Measurements from ENCODE around the gene IGSF21.
"Not testable (repeated sequence)": the region's sequence is repeated elsewhere in the genome, so short reads cannot be mapped to it uniquely, and the experiment has no call there.

Gene IGSF21

GRCh38 chr1:18412882-18413353 lies 305.3 kb downstream of the IGSF21 start:
- H3K4me3 Mint-ChIP-seq: no peak overlapping the region
- no peaks in the 10 kb centered on the region for H3K36me3 Mint-ChIP-seq (ENCODE audit: low read depth)
- H3K27ac Mint-ChIP-seq: no peak overlapping the region

GRCh38 chr1:18413541-18414305 lies 306.1 kb downstream of the IGSF21 start:
- Mint-ChIP-seq H3K4me1 (no peaks in the 10 kb centered on the region), H3K4me3 (no peak overlapping the region), H3K36me3 (ENCODE audit: low read depth) (no peaks in the 10 kb centered on the region), H3K9me3 (peaks cover 15% of the 10 kb centered on the region), H3K27me3 (ENCODE audit: low read depth) (peaks cover 25% of the 10 kb centered on the region), H3K27ac (no peak overlapping the region)
- no peak for TF ChIP-seq CTCF (IDR thresholded peaks at IDR 0.05; ENCODE audit: unreplicated experiment in 3 of 3)

More at GRCh38 chr1:18412882-18413353, 305.3 kb downstream of the IGSF21 start:
- Mint-ChIP-seq H3K9me3 (peaks cover 15% of the 10 kb centered on the region), H3K4me1 (no peaks in the 10 kb centered on the region), H3K27me3 (ENCODE audit: low read depth) (peaks cover 20% of the 10 kb centered on the region)
- TF ChIP-seq CTCF (IDR thresholded peaks at IDR 0.05; ENCODE audit: unreplicated experiment in 3 of 3): no peak

- no peak overlapping the region for H3K4me3 Mint-ChIP-seq
- no peak overlapping the region for H3K27ac Mint-ChIP-seq
- TF ChIP-seq CTCF (IDR thresholded peaks at IDR 0.05; ENCODE audit: unreplicated experiment in 3 of 3): no peak
- H3K36me3 Mint-ChIP-seq (ENCODE audit: low read depth): no peaks in the 10 kb centered on the region
- peaks cover 22% of the 10 kb centered on the region for H3K27me3 Mint-ChIP-seq (ENCODE audit: low read depth)
- H3K9me3 Mint-ChIP-seq: peaks cover 15% of the 10 kb centered on the region
- H3K4me1 Mint-ChIP-seq: no peaks in the 10 kb centered on the region
These were observed 306.7 kb downstream of the IGSF21 start for GRCh38 chr1:18414321-18414720.

GRCh38 chr1:18414872-18415447 lies 307.4 kb downstream of the IGSF21 start:
- Mint-ChIP-seq H3K4me3 (no peak overlapping the region), H3K27ac (no peak overlapping the region), H3K9me3 (peaks cover 15% of the 10 kb centered on the region), H3K36me3 (ENCODE audit: low read depth) (no peaks in the 10 kb centered on the region), H3K4me1 (no peaks in the 10 kb centered on the region), H3K27me3 (ENCODE audit: low read depth) (peaks cover 26% of the 10 kb centered on the region)
- TF ChIP-seq CTCF (IDR thresholded peaks at IDR 0.05; ENCODE audit: unreplicated experiment in 3 of 3): no peak

GRCh38 chr1:18415448-18416027 lies 307.9 kb downstream of the IGSF21 start:
- no peaks in the 10 kb centered on the region for H3K4me1 Mint-ChIP-seq
- H3K36me3 Mint-ChIP-seq (ENCODE audit: low read depth): no peaks in the 10 kb centered on the region
- H3K9me3 Mint-ChIP-seq: peaks cover 15% of the 10 kb centered on the region
- no peak overlapping the region for H3K27ac Mint-ChIP-seq
- no peak for TF ChIP-seq CTCF (IDR thresholded peaks at IDR 0.05; ENCODE audit: unreplicated experiment in 3 of 3)
- peaks cover 27% of the 10 kb centered on the region for H3K27me3 Mint-ChIP-seq (ENCODE audit: low read depth)
- H3K4me3 Mint-ChIP-seq: no peak overlapping the region

- not testable (repeated sequence) for H3K27ac Mint-ChIP-seq; H3K36me3 Mint-ChIP-seq (ENCODE audit: low read depth); H3K4me1 Mint-ChIP-seq; H3K4me3 Mint-ChIP-seq
- peaks cover 15% of the 10 kb centered on the region for H3K9me3 Mint-ChIP-seq
- H3K27me3 Mint-ChIP-seq (ENCODE audit: low read depth): peaks cover 27% of the 10 kb centered on the region
These were observed 308.5 kb downstream of the IGSF21 start for GRCh38 chr1:18416126-18416525.

All from nephron (organoid).